ENCODE data around the gene C12orf43.

C12orf43 gene

DNA sequence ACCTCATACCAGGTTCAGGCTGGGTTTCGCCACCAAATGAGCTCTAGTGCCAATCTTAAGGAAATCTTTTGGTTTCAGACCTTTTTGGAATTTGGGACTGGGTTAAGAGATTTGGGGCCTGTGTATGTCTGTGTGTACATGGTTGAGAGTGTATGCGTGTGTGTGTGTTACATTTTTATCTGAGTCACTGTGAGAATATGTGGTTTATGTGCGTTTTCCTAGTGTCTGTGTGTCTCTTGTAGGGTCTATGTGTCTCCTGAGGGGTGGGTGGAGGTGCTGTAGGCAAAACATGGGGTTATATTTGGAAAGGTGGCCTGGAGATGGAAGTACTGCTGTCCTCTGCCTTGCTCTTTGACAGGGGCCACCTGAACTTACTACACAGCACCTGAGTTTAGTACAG lies 17.9 kb downstream of the C12orf43 start:
- DNase-seq, result no peak

DNA sequence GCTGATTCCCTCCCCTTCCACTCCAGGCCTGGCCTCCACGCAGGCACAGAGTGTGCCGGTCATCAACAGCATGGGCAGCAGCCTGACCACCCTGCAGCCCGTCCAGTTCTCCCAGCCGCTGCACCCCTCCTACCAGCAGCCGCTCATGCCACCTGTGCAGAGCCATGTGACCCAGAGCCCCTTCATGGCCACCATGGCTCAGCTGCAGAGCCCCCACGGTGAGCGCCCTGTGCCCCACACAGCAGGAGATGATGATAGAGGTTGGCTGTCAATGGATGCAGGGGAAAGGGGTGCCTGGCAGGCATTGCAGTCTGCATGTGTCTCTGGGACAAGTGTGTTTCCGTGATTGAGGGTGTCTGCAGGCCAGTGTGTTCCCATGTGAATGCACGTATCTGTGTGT lies 18.8 kb downstream of the C12orf43 start:
- DNase-seq, result no peak

GRCh38 chr12:120996133-120996746 lies 20.0 kb downstream of the C12orf43 start:
- no peak for DNase-seq

DNA sequence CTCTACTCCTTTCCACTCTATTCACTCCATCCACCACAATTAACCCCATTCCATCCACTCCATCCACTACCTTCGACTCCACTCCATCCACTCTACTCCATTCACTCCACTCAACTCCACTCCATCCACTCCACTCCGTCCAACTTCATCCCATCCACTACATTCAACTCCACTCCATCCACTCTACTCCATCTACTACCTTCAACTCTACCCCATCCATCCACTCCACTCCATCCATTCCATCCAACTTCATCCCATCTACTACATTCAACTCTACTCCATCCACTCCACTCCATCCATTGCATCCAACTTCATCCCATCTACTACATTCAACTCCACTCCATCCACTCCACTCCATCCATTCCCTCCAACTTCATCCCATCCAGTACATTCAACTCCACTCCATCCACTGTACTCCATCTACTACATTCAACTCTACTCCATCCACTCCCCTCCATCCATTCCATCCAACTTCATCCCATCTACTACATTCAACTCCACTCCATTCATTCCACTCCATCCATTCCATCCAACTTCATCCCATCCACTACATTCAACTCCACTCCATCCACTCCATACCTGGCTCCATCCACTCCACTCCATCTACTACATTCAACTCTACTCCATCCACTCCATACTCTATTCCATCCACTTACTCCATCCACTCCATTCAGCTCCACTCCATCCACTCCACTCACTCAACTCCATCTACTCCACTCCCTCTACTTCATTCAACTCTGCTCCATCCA lies 21.5 kb downstream of the C12orf43 start:
- no peak for DNase-seq

GRCh38 chr12:120994059-120994458 lies 22.2 kb downstream of the C12orf43 start:
- no peak for DNase-seq

DNA sequence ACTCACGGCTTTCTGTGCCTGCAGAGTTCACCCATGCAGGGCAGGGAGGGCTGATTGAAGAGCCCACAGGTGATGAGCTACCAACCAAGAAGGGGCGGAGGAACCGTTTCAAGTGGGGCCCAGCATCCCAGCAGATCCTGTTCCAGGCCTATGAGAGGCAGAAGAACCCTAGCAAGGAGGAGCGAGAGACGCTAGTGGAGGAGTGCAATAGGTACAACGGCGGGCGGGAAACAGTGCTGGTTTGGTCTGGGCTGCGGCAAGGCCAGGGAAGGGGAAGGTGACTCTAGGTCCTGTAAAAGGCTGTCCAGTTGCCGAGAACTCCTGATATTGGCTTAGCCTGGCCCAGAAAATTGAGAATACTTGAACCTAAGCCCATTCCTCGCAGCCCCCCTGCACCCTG lies 22.8 kb downstream of the C12orf43 start:
- DNase-seq, result no peak

DNA sequence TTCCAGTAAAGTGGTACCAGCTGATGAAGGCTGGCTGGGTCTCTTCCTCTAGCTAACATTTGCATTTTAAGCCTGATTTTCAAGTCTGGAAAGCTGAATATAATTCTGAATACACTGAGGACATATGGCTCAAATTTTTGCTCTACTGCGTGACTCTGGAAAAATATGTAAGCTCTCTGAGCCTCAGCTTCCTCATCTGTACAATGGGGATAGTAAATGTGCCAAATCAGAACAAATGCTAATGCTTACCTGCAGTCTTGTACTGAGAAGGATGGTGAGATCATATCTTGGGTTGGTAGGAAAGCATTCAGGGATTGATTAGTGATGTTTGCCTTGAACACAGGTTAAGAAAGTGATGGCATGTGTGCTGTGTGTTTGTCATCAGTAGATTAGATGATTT lies 23.3 kb downstream of the C12orf43 start:
- no peak for DNase-seq

GRCh38 chr12:120991965-120992364 lies 24.3 kb downstream of the C12orf43 start:
- DNase-seq, result no peak

DNA sequence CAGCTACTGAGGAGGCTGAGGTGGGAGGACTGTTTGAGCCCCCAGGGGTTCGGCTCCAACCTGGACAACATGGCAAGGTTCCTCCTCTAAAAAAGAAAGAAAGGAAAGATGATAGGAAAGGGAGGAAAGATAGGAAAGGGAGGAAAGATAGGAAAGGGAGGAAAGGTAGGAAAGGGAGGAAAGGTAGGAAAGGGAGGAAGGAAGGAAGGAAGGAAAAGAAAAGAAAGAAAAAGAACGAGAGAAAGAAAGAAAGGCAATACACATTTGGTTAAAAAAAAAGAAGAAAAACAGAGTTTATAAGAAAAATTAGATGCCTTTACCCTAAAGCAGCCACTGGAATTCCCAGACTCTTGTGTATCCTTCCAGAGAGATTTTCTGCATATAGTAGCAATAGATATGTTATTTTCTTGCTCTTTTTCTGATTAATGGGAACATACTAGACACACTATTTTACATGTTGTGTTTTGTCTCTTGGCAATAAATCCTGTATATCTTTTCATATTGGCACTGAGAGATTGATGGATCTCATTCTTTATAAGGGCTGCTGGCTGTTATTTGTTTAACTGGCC lies 25.7 kb downstream of the C12orf43 start:
- no peak for DNase-seq

DNA sequence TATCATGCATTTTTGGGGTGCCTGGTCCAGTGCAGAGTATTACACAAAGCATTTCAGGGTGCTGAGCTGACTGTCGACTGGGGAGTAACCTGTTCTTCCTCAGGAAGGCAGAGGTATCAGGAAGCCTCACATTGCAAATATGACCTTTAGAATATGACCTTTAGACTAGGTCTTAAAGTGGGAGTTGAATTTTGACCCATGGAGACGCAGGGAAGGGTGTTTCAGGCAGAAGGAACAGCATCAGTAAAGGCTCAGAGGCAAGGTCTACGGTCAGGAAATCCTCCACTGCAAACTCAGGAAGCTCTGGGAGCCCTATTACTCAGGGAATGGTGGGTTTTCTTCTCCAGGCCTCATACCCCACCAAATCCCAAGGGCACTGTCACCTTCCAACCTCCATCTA lies 26.6 kb downstream of the C12orf43 start:
- DNase-seq, result no peak

- DNase-seq, result no peak
These were observed 27.6 kb downstream of the C12orf43 start for GRCh38 chr12:120988658-120989057.

GRCh38 chr12:120988234-120988633 lies 28.1 kb downstream of the C12orf43 start:
- no peak for DNase-seq

GRCh38 chr12:120984351-120984898 lies 31.9 kb downstream of the C12orf43 start:
- no peak for DNase-seq

DNA sequence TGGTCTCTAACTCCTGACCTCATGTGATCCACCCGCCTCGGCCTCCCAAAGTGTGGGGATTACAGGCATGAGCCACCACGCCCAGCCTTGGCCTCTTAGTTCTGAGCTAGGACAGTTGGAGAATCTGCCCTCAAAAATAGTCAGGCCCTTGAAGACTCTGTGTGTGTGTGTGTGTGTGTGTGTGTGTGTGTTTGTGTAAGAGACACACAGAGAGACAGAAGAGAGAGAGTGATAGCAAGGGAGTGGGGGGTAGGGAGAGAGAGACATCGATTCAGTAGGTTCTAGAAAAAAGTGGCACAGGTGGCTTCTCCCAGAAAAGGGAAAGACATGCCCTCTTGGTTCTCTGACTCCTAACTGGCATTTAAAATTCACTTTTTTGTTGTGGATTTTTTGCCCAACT lies 32.5 kb downstream of the C12orf43 start:
- DNase-seq, result no peak

- no peak for DNase-seq
These were observed 33.6 kb downstream of the C12orf43 start for GRCh38 chr12:120982659-120983058.

DNA sequence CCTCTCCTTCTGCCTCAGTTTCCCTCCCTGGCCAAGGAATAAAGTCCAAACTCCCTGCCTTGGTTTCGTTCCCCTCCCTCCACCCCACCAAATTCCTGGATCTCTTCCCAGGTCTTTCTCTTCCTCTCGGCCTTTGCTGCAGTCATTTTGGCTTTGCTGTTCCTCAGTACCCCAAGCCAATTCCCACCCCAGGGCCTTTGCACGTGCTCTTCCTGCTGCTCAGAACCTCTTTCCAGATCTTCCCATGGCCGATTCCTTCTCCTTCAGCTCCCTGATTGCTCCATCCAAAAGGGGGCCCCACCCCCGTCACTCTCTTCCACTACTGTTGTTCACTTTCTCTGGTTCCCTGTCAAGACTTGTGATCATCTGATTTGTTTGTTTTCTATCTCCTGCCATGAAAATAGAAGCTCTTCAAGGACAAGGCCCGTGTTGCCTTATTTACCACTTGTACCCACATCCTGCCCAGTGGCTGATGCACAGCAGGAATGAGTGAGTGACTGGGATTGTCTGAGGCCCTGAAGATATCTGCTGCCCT lies 34.8 kb downstream of the C12orf43 start:
- no peak for DNase-seq

DNA sequence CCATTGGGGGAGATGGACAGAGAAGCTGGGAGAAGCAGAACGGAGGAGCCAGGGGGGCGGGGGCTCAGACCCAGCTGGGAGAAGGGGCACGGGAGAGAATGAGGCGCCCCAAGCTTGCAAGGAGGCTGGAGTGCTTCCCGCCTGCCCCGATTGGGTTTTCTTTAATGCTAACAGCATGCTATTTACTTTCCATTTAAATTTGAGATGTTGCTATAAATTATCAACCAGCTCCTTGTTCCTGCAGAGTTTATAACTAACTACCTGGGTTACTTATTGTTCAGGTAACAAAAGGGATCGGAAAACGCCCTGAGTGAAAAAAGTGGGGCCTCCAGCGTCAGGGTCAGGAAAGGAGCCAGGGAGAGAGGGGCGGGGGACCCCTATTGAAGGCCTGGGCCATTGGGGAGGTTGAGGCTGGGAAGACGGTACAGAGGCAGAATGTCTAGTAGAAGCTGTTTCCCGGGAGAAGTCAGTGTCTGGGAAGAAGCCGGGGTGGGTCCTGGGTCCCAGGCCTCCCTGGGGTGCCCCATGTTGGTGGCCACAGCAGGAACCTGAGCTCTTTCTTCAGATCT lies 35.4 kb downstream of the C12orf43 start:
- DNase-seq, result no peak

GRCh38 chr12:120979862-120980696 lies 36.2 kb downstream of the C12orf43 start:
- DNase-seq, result no peak

GRCh38 chr12:120979220-120979861 lies 36.9 kb downstream of the C12orf43 start:
- no peak for DNase-seq

GRCh38 chr12:120978296-120979219 lies 37.7 kb downstream of the C12orf43 start, which contains the start of gene HNF1A:
Gene HNF1A, plus strand, starts transcription at chr12:120978543. Its CDS starts 226 bp downstream, at chr12:120978769.
- DNase-seq, result no peak
